NCI-H1930 (cell line): ENCODE results near the gene CEP128.
A peak's percentile ranks its signal among the peaks of the same experiment; 100 is the strongest.

Source experiments
- DNase-seq, 2 experiments: peaks; one replicate each; lab custom pipeline; 2025; lab: John Stamatoyannopoulos, UW

The CEP128 gene

DNA sequence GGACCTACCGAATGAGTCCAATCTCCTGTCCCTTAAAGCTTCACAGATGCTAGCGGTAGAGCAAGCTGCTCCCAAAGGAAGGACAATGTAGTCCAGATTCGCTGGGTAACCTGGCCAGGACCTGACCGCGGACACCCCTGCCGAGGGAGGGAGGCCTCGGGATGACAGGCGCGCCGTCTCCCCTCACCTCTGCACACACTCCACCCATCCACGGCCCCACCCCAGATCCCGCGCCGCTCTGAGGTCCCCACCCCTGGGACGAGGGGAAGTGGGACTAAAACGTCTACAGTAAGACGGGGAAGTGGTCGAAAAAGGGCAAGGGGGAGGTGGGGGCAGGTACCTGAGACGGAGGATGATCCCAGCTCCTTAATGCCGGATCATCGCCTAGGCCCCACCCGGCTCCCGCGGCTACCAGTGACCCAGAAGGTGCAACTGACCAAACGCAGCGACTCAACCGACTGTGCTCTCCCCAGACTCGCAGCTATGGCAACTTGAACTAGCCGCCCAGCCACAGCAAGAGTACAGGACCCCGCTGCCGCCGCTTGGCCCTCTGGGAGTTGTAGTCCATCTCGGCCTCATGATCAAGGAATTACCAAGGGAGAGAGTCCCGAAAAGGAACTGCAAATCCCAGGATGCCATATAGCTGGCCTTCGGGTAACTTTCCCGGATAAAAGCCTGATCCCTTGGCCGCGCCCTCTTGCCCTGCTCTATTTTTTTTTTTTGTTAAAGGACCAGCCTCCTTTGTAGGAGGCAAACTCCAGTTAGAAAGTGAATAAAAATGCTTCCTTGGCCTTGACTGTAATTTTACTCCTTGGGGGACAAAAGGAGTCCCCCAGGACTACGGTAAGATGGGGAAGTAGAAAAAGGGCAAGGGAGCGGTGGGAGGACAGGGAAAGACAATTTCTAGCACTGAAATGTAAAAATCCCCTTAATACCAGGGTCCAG is at the start of gene CEP128:
Gene CEP128, minus strand, starts transcription at position 498 of the 945 bp plus-strand sequence.
- DNase-seq: peak; percentile 94 to 95

DNA sequence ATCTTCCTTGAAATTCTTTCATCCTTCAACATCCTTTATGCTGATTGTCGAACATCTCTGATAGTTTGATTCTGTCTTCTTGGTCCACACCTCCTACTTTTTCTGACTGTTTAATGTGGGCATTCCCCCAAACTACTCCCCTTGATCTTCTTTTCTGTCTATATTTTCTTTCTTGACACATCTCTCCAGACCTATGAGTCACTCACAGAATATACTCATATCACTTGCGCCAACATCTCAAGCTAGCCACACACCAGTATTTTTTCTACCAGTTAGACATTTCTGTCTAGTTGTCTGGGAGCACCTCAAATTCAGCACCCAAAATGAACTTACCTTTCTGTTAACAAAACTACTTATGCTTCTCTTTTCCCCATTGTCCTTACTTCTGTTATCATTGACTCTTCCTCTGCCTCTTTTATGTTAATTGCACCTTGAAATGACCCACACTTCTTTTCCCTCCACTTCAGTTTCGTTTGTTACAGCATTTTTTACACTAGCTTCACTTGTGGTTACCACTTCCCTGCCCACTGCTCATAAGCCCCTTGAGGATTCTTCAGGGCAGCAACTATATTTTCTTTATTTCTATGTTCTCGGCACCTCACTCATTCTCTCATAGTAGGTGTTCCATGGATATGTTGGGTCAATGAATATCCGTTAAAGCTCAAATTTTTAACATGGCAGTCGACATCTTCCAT is 47.3 kb upstream of the CEP128 start:
- no peak for DNase-seq

- no peak for DNase-seq
Measured at GRCh38 chr14:80988192-80988591, 46.7 kb upstream of the CEP128 start.

DNA sequence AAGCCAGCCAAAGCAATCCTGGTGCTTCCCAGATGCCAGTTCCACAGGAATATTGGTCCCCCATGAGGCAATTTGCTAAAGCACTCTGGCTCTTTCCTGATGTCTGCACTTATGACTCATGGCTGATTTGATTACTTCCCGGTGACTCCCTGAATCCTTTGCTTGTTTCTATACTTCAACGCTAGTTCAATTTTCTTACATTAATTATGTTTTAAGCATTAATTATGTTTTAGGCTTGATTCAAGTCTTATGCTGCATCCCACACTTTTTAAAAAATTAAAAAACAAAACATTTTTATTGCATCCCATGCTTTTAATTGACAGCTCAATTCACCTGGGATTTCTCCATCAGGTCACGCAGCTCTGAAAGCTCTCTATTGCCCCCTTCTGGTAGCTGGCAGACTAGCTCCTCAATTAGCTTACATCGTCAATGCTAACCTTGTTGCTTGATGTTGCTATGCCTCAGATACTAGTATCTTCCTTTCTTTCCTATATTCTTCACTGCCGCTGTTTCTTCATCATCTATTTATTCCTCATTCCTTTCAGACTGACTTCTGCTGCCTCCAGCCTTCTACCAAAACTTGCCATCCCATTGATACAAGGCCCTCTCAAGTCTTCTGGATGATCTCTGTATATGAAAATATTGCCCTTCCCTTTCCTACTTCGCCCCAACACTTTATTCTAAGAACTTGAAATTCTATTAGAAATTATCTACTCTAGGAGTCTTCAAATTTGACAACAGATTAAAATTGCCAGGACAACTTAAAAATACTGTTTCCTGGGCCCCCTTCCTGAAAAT is 45.9 kb upstream of the CEP128 start:
- peak; percentile 46 to 67 for DNase-seq

GRCh38 chr14:80982711-80983110 is 41.2 kb upstream of the CEP128 start:
- no peak for DNase-seq

DNA sequence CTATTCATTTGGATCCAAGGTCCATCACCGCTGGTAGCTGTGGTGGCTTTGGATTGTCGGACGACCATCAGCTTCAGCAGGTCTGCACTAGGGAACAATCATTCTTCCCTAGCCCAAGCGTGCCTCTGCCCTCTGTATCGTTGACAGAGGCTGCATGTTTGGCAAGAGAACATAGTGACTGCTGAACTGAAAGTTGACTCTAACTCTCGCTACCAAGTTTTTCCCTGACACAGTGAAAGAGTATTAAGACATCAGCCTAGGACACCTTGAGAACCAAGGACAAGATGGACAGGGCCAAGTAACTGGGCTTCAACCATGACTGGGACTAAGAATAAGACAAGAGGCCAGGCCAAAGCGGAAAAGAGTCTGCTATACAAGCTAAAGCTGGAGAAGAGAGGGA is 40.1 kb upstream of the CEP128 start:
- DNase-seq: no peak

- no peak for DNase-seq
Measured at GRCh38 chr14:80981156-80981555, 39.6 kb upstream of the CEP128 start.

GRCh38 chr14:80979951-80980350 is 38.4 kb upstream of the CEP128 start:
- DNase-seq: no peak

DNA sequence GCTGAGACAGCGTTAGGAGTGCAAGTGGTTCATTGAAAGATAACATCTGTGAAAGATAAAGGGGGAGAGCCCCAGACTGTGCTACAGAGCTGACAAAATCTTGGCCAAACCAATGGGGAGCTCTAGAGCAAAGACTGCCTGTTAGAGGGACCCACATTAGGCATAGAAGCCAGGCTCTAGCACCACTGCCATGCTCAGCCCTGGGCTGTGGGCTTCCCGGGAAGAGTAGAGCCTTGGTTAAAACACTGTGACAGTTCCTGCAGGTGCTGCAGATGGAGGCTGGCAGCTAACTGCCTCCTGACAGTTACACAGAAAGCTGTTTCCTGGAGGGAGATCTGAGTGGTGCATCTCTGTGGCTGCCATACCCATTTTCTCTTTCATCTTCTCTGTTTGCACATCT is 36.9 kb upstream of the CEP128 start:
- no peak for DNase-seq

DNA sequence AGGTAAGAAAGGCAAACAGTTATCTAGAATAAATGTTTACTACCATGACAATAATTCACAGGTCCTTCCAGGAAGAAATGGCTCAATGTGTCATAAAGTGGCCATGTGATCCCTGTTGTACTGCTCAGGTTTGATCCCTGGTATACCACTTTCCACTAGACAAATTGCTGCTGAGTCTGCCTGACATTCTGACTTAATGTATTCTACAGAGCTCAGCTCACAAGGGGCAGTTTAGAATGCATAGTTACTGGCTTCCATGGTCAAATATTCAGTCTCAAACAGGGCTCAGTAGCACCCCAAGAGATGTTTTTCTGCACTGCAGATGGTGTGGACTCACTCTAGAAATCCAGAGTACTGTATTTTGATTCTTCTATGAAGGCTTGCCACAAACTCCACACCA is 35.7 kb upstream of the CEP128 start:
- no peak for DNase-seq

- no peak for DNase-seq
Measured at GRCh38 chr14:80974679-80975078, 33.1 kb upstream of the CEP128 start.

GRCh38 chr14:80973931-80974641 is 32.5 kb upstream of the CEP128 start:
- DNase-seq: no peak

DNA sequence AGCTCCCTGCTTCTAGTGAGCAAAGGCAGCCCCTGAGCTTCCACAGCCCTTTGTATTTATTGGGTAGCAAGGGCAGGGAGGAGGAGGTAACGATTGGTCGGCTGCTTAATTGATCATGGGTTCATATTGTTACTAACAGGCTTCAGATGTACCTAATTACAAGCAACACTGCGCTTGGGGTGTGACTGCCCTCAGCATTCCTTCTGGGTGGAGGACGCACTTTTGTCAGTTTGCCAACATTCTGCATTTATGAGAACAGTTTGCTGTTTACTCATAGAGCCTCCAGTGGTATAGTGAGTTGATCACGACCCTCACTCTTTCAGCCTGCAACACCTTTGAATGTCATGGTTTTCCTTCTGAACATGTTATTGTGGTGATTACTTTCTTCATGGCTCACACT is 23.5 kb upstream of the CEP128 start:
- no peak for DNase-seq

DNA sequence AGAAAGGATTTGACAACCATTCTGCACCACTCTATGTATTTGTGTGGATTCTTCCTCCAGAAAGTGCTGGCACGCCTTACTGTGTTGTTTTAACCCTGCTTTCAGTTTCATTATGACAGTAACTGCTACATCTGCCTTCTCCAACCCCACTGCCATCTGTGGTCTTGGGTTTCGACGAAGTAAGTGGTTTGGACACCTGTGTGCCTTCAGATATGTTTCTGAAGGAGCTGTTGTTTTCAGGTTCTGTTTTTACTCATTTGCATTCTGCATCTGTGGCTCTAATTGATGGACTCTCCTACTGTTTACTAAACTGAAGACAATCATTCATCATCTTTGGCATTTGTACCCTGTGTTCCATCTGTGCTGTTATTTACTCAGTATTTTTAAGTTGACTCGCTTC is 18.0 kb upstream of the CEP128 start:
- DNase-seq: no peak

GRCh38 chr14:80958939-80959338 is 17.4 kb upstream of the CEP128 start:
- no peak for DNase-seq

GRCh38 chr14:80958226-80958625 is 16.7 kb upstream of the CEP128 start:
- no peak for DNase-seq

DNA sequence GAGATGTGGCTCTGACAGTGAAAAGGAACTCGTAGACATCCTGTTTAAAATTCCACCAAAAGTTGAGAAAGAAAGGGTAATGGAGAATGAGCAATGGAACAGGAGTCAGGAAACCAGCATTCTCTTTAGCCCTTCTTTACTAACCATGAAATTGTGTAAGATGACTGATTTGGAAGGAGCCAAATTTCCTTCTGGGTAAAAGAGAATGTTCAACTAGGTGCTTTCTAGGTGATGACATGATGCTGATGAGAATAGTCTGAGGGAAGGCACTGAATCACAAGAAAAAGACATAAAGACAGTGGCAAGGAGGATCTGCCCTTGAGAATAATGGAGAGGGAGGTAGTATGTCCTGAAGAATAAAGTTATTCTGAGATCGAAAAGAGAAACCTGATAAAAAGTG is 16.1 kb upstream of the CEP128 start:
- DNase-seq: no peak

- DNase-seq: no peak
Measured at GRCh38 chr14:80956922-80957321, 15.4 kb upstream of the CEP128 start.

- DNase-seq: no peak
Measured at GRCh38 chr14:80956102-80956501, 14.6 kb upstream of the CEP128 start.

- DNase-seq: no peak
Measured at GRCh38 chr14:80955416-80955941, 13.9 kb upstream of the CEP128 start, which contains the start of gene TSHR. TSS of gene TSHR (plus strand) at chr14:80955621. CDS start at chr14:80955681, 60 bp downstream.

- DNase-seq: peak; percentile 56 to 76
Measured at GRCh38 chr14:80954687-80955299, 13.3 kb upstream of the CEP128 start.
